EH (cell line): Measurements from ENCODE around the gene DESI1.

Source experiments
- DNase-seq: peaks from one replicate; pipeline ENCODE4 v3.0.0-alpha.2; 2015; ENCODE audit warnings: low read depth

DESI1 gene

DNA sequence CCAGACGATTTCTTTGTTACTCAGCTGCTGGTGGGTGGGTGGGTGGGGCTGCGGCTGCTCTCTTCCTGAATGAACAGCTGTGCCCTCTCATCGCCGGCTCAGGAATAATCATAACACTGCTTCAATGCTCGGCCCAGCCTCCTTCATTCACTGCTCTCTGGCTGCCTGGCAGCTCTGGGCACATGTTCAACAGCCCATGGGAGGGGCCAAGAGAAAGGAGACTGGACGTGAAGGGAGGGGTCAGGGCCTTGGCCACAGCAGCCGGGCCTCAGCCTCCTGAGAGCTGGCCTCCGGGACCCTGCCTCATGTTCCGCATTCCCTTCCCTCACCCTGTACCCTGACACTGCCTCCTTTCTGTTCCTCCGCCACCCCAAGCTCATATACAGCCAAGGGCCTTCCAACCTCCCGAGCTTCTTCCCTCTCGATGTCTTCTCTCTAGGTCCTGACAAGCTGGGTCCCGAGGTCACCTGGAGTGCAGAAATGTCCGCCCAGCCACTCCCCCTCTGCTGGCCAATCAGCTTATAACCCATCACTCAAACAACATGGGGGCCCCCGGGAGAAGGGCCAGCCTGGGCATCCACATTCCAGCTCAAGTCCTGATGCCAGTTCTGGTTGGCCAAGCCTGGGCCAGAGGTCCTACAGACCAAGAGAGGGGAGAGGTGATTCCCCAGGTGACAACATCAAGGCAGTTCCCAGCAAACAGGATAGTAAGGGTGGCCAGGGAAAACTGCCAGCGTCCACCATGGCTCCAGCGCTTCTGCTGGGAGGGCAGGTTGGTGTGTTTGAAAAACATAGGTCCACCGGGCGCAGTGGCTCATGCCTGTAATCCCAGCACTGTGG is 63.2 kb downstream of the DESI1 start:
- DNase-seq, result peak; percentile 77

DNA sequence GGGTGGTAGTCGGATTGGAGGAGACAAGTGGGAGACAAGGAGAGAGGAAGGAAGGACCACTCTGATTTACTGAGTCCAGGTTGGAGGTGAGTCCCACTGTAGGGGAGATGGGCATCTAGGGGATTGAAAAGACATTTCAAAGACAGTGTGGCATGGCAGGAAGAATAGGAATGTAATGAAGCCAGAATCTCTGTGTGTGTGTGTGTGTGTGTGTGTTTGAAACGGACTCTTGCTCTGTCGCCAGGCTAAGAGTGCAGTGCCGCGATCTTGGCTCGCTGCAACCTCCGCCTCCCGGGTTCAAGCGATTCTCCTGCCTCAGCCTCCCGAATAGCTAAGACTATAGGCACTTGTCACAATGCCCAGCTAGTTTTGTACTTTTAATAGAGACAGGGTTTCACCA is 64.3 kb downstream of the DESI1 start:
- no peak for DNase-seq

DNA sequence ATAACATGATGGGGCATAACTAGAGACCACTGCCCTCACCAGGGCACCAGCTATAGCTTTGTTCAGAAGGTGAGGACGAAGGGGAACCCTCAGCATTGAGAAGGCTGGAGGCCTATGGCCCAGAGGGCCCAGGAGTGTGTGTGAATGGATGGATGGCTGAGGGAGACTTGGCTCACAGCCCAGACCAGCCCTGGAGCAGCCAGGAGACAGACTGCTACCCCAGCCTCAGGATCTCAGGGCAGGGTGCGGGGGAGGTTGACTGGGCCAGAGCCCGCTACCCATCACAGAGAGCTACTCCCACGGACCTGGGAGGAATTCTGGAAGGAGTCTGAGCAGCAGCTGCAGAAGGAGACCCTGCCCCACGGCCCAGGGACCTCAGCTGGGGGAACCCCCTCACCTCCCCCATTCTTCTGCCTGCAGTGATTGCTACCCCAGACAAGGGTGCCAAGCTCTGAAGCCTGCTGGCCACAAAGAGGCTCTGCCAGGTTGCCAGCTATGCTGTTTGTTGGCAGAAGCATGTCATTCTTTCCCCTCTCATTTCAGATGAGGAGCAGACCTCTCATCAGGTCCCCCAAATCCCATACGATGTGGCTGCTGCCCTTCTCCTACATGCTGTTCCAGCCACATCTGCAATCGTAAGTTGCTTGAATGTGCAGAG is 65.4 kb downstream of the DESI1 start:
- no peak for DNase-seq

DNA sequence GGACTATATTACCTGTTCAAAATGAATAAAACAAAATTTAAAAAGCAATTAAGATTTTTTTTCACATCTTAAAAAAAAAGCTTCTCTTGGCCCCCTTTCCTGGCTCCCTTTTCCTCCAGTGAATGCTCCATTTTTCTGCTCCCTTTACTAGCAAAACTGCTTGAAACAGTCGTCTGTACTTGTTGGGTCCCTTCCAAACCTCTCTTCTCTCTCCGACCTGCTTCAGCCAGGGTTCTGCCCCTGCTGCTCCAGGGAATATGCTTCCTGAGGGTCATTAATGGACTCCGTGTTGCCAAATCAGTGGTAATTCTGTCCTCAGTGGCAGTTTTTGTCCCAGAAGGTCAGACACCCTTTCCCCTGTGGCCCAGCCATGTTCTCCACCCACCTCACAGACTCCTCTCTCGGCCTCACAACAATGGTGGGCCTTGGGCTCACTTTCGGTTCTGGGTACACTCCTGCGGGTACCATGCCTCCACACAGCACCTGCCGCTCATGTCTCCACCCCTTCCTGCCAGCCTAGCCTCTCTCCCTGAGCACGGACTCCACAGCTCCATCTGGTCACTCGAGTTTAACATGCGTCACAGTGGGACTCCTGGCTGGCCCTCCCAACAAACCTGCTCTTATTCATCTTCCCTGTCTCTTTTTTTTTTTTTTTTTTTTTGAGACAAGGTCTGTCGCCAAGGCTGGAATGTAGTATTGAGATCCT is 68.8 kb downstream of the DESI1 start:
- no peak for DNase-seq

DNA sequence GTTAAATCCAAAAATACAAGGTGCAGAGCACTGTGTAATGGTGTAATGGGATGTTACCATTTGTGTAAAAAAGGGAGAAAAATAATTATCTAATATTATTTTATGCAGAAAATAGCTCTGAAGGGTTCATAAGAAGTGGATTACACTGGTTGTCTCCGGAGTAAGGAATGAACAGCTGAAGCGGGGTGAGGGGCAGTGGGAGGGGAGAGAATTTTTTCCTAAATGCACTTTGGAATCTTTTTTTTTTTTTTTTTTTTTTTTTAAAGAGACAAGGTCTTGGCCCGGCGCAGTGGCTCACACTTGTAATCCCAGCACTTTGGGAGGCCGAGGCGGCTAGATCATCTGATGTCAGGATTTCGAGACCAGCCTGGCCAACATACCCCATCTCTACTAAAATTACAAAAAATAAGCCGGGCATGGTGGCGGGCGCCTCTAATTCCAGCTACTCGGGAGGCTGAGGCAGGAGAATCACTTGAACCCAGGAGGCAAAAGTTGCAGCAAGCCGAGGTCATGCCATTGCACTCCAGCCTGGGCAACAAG is 69.8 kb downstream of the DESI1 start:
- no peak for DNase-seq

DNA sequence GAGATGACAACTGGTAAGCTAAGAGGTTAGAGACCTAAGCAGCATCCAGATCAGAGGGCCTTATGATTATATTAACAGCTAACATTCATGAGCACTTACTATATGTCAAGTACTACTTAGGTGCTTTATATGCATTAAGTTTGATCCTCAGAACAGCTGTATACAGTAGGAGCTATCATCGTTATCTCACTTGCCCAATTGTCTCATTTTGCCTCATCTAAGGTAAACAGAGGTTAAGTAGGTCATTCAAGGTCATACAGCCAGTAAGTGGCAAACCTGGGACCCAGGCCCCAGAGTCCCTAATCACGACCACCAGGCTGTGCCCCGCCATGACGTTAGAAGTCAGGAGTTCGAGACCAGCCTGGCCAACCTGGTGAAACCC is 72.0 kb downstream of the DESI1 start:
- no peak for DNase-seq
